Fibroblast of lung (primary cell): ENCODE data around the gene PSMB2. TPM values are rescaled to one million over a fixed set of nuclear protein-coding genes. Genes with fewer than 3 reads are reported as not detected.
"Not testable (repeated sequence)": the region's sequence is repeated elsewhere in the genome, so short reads cannot be mapped to it uniquely, and the experiment has no call there.

Source experiments
- DNase-seq, 2 donors: peaks; one replicate each; pipeline versions ENCODE4 v3.0.0 to v3.0.0-alpha.2; 2010; ENCODE audit warnings: low read depth in 2 of 2
- H2AFZ ChIP-seq: 2 replicates; pipeline ENCODE4 v1.5.1; 2012; ENCODE audit warnings: low read length, control low read depth, inconsistent platforms
- H3K27ac ChIP-seq: 2 replicates; pipeline ENCODE4 v1.5.1; 2011; ENCODE audit warnings: low read length, control low read depth; ENCODE audit not compliant: insufficient read depth
- H3K27me3 ChIP-seq: 2 replicates; pipeline ENCODE4 v1.5.1; 2011; ENCODE audit warnings: mild to moderate bottlenecking, low read length; ENCODE audit not compliant: control insufficient read depth, insufficient read depth
- H3K36me3 ChIP-seq: 2 replicates; pipeline ENCODE4 v1.5.1; 2011; ENCODE audit warnings: low read length; ENCODE audit not compliant: control insufficient read depth, insufficient read depth
- H3K4me1 ChIP-seq: 2 replicates; pipeline ENCODE4 v1.5.1; 2011; ENCODE audit warnings: low read length; ENCODE audit not compliant: control insufficient read depth, insufficient read depth; ENCODE audit errors: extremely low read depth
- H3K4me2 ChIP-seq: 2 replicates; pipeline ENCODE4 v1.5.1; 2011; ENCODE audit warnings: low read length, control low read depth; ENCODE audit not compliant: insufficient read depth; ENCODE audit errors: extremely low read depth
- H3K4me3 ChIP-seq, 4 experiments: fragments of 200-600 bp in 1 of 4; sonication (generic) in 1 of 4; replicated peaks in 1 of 4; 2 replicates each; pipeline ENCODE4 v1.5.1; 2011 to 2016; ENCODE audit warnings: low read length in 4 of 4, low read depth in 3 of 4, mild to moderate bottlenecking in 3 of 4, control low read depth in 2 of 4, inconsistent platforms in 1 of 4, mixed read lengths in 1 of 4; ENCODE audit not compliant: insufficient read depth in 1 of 4; ENCODE audit errors: control extremely low read depth in 1 of 4
- H3K79me2 ChIP-seq: 2 replicates; pipeline ENCODE4 v1.5.1; 2012; ENCODE audit warnings: mild to moderate bottlenecking, low read length, inconsistent platforms; ENCODE audit not compliant: control insufficient read depth, insufficient read depth
- H3K9ac ChIP-seq: 2 replicates; pipeline ENCODE4 v1.5.1; 2011; ENCODE audit warnings: mild to moderate bottlenecking, low read length, control low read depth; ENCODE audit not compliant: insufficient read depth
- H3K9me3 ChIP-seq: 2 replicates; pipeline ENCODE4 v1.5.1; 2012; ENCODE audit warnings: low read depth, low read length; ENCODE audit not compliant: control insufficient read depth, insufficient read depth
- H4K20me1 ChIP-seq: 2 replicates; pipeline ENCODE4 v1.5.1; 2011; ENCODE audit warnings: low read length; ENCODE audit not compliant: control insufficient read depth, insufficient read depth; ENCODE audit errors: extremely low read depth
- EZH2 ChIP-seq: IDR thresholded peaks from 2 replicates; pipeline ENCODE4 v1.5.1; 2012; ENCODE audit warnings: low read length, control low read depth, mild to moderate bottlenecking; ENCODE audit errors: missing control alignments
- polyA minus RNA-seq: library from RNA; depleted of rRNA, polyadenylated mRNA; stranded (reverse); fragments of >200 nt; gene quantifications from 2 replicates; pipeline ENCODE4 v1.2.3, GENCODE V29; 2011; ENCODE audit warnings: low replicate concordance
- polyA plus RNA-seq, 2 donors: library from polyadenylated mRNA; depleted of rRNA in 1 of 2; stranded (reverse) in 1 of 2; unstranded in 1 of 2; fragments of >200 nt; gene quantifications; 2 replicates each; pipeline ENCODE4 v1.2.1, GENCODE V29; 2011 to 2012; ENCODE audit warnings: missing spikeins in 1 of 2
- total RNA-seq: library from RNA; depleted of rRNA; stranded (reverse); fragments of >200 nt; gene quantifications from 2 replicates; pipeline ENCODE4 v1.2.1, GENCODE V29; 2014
- TF ChIP-seq, protein P1 (sequence below), 2 donors: IDR thresholded peaks in 1 of 2; conservative IDR thresholded peaks in 1 of 2; 1 replicate in 1 of 2; 2 replicates in 1 of 2; pipeline ENCODE4 v1.5.1; 2011 to 2012; ENCODE audit warnings: low read length in 2 of 2, control low read depth in 1 of 2, inconsistent platforms in 1 of 2, low read depth in 1 of 2, mild to moderate bottlenecking in 1 of 2

The PSMB2 gene
- total RNA-seq (13.9 and 18.3 TPM in 2 replicates), polyA plus RNA-seq (66.8 and 84.0 TPM in 2 replicates), polyA minus RNA-seq (128 and 201 TPM in 2 replicates)
- 79.7 and 93.5 TPM in 2 replicates for polyA plus RNA-seq (2012)

DNA sequence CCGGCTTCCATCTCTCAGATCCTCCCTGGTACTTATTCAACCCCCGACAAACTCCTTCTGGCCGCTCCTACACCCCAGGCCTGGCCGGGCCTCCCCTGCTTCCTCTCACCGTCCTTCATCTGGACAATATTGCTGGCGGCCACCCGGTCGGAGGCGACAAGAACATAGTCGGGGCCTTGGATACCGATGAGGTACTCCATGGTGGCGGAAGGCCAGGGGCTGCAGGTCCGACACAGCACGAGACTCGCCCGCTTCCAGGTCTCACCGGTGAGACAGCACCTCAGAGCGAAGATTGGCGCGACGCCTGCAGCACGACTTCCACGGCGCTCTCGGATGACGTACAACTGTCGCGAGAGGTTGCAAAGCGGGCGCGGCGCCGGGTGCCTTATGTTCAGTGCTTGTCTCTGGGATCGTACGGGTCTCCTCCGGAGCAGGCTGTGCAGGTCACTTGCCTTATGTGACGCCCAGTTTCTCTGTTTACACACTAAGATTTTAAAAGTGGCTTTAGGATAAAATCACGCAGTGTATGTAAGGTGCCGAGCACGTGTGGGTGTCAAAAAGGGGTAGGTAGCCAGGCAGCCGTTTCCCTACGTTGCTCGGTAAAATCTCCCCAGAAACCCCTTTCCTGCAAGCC, at the start of gene PSMB2:
Gene PSMB2 (minus strand): TSS at position 294 of the 634 bp plus-strand sequence. CDS start 94 bp downstream, at position 200.
- Histone ChIP-seq H3K9me3 (no peaks in the 10 kb centered on the region), H3K4me3 (peak within 1 kb of the TSS; percentile 66 to 94 (median 88)), H3K27me3 (peaks cover 10% of the 10 kb centered on the region), H3K27ac (peak within 1 kb of the TSS; percentile 80), H3K9ac (peak within 1 kb of the TSS; percentile 69), H3K4me2 (peak within 1 kb of the TSS; percentile 92), H3K79me2 (peaks cover 49% of the 10 kb centered on the region), H4K20me1 (no peaks in the 10 kb centered on the region), H3K4me1 (peaks cover 2% of the 10 kb centered on the region), H3K36me3 (no peaks in the 10 kb centered on the region), H2AFZ (peak within 1 kb of the TSS; percentile 90)
- no peak for TF ChIP-seq EZH2
- TF ChIP-seq, protein P1, sequence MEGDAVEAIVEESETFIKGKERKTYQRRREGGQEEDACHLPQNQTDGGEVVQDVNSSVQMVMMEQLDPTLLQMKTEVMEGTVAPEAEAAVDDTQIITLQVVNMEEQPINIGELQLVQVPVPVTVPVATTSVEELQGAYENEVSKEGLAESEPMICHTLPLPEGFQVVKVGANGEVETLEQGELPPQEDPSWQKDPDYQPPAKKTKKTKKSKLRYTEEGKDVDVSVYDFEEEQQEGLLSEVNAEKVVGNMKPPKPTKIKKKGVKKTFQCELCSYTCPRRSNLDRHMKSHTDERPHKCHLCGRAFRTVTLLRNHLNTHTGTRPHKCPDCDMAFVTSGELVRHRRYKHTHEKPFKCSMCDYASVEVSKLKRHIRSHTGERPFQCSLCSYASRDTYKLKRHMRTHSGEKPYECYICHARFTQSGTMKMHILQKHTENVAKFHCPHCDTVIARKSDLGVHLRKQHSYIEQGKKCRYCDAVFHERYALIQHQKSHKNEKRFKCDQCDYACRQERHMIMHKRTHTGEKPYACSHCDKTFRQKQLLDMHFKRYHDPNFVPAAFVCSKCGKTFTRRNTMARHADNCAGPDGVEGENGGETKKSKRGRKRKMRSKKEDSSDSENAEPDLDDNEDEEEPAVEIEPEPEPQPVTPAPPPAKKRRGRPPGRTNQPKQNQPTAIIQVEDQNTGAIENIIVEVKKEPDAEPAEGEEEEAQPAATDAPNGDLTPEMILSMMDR (conservative IDR thresholded peaks at IDR 0.05 in 1 of 2, IDR thresholded peaks at IDR 0.05 in 1 of 2; ENCODE audit: low read depth in 1 of 2, low read length in 2 of 2), result no peak
- DNase-seq, result peak; percentile 93 to 95

DNA sequence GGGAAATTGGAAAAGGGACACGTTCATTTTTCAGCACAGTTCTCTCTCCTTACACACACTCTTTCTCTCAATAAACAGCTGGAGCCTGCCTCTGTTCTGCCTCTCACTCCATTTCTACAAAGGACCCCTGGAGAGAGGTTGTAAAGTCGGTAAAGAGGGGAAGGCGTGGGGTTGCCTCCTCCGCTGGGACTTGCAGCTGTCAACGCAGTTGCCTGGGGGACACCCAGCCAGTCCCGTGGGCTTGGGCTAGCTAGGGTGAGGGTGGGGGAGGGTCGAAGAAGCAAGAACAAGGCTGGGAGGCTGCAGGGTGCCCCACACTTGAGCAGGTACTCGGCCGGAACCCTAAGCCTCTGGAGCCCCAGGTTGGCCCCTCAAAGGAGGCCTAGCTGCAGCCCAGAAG, 49.8 kb upstream of the PSMB2 start:
- Histone ChIP-seq H2AFZ (no peak overlapping the region), H4K20me1 (no peaks in the 10 kb centered on the region), H3K79me2 (no peaks in the 10 kb centered on the region), H3K4me1 (no peaks in the 10 kb centered on the region), H3K27me3 (peaks cover 12% of the 10 kb centered on the region), H3K4me3 (no peak overlapping the region), H3K9ac (no peak overlapping the region), H3K9me3 (no peaks in the 10 kb centered on the region), H3K27ac (no peak overlapping the region), H3K36me3 (no peaks in the 10 kb centered on the region), H3K4me2 (no peak overlapping the region)
- TF ChIP-seq EZH2, result no peak
- TF ChIP-seq, protein P1 (conservative IDR thresholded peaks at IDR 0.05 in 1 of 2, IDR thresholded peaks at IDR 0.05 in 1 of 2; ENCODE audit: low read depth in 1 of 2, low read length in 2 of 2), result no peak
- DNase-seq, result no peak

DNA sequence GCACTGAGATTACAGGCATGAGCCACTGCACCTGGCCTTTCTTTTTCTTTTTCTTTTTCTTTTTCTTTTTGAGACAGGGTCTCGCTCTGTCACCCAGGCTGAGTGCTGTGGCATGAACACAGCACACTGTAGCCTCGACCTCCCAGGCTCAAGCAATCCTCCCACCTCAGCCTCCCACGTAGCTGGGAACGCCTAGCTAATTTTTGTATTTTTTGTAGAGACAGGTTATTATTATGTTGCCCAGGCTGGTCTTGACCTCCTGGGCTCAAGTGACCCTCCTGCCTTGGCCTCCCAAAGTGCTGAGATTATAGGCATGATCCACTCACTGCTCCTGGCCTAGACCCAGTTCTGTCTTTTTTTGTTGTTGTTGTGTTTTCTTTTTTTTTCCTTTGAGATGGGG, 48.8 kb upstream of the PSMB2 start:
- not testable (repeated sequence) for H3K27ac ChIP-seq

More for the DNA sequence above, 48.8 kb upstream of the PSMB2 start:
- H3K9ac ChIP-seq, H3K9me3 ChIP-seq, H2AFZ ChIP-seq, H4K20me1 ChIP-seq, H3K36me3 ChIP-seq, H3K27me3 ChIP-seq, H3K4me3 ChIP-seq, H3K79me2 ChIP-seq, H3K4me2 ChIP-seq, H3K4me1 ChIP-seq, DNase-seq: not testable (repeated sequence)
